Measurements from ENCODE around the gene LRBA.

The LRBA gene

DNA sequence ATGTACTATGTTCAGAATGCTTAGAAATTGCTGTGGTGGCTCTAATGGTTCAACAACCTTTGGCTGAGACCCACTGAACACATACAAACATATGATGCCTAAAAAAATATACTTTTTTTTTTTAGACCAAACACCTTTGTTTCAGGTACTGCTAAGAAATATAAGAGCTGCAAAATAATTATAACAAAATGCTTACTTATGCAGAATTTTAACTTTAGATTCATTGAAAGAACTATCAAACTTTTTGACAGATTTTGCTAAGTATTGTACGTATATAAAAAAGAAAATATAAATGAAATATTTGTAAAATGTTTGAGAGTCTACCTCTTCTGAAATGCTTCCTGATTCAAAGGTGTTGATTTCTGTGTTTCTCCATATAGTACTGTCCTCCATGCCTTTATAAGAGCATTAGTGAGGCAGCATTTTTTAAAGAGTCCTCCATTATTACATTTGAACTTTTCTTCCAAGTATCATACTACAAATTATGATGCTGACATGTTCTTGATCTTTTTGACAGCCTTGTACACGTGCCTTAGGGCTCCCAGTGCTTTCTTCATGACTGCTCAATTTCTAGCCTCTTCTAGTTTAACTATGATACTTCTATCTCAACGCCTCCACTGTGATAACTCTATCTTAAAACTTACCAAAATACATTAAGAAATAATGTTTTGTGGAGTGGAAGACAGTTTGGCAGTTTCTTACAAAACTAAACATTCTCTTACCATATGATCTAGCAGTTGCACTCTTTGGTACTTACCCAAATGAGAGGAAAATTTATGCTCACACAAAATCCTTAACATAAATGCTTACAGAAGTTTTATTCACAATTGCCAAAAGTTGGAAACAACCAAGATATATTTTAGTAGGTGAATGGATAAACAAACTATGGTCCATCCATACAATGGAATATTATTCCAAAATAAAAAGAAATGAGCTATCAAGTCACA is 645.4 kb downstream of the LRBA start:
- DNase-seq (ENCODE audit: extremely low read depth, low read depth): no peak
- TF ChIP-seq, protein P1, sequence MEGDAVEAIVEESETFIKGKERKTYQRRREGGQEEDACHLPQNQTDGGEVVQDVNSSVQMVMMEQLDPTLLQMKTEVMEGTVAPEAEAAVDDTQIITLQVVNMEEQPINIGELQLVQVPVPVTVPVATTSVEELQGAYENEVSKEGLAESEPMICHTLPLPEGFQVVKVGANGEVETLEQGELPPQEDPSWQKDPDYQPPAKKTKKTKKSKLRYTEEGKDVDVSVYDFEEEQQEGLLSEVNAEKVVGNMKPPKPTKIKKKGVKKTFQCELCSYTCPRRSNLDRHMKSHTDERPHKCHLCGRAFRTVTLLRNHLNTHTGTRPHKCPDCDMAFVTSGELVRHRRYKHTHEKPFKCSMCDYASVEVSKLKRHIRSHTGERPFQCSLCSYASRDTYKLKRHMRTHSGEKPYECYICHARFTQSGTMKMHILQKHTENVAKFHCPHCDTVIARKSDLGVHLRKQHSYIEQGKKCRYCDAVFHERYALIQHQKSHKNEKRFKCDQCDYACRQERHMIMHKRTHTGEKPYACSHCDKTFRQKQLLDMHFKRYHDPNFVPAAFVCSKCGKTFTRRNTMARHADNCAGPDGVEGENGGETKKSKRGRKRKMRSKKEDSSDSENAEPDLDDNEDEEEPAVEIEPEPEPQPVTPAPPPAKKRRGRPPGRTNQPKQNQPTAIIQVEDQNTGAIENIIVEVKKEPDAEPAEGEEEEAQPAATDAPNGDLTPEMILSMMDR (IDR thresholded peaks at IDR 0.05; ENCODE audit: low read depth, low read length, missing control alignments): no peak
- no peak overlapping the region for H3K4me3 ChIP-seq (replicated peaks; ENCODE audit: low read depth, low read length)

DNA sequence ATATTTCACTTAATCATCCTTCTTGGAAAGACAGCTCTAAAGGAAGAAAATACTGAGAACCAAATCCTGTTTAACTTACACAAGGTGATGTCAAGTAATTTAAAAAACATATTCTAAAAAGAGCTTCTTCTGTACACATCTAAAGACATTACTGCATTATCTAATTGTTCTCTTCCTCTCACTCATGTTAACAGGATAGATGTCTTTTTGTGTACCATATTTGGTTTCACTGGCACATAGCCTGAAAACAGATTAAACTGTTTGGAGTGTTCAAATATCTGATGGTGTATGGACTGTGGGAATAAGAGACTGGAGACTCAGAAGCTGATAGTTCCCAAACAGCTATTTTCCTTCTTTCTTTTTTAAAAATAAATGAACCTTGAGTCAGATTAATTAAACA is 646.4 kb downstream of the LRBA start:
- no peak for DNase-seq (ENCODE audit: extremely low read depth, low read depth)
- H3K4me3 ChIP-seq (replicated peaks; ENCODE audit: low read depth, low read length): no peak overlapping the region
- TF ChIP-seq, protein P1 (IDR thresholded peaks at IDR 0.05; ENCODE audit: low read depth, low read length, missing control alignments): no peak

DNA sequence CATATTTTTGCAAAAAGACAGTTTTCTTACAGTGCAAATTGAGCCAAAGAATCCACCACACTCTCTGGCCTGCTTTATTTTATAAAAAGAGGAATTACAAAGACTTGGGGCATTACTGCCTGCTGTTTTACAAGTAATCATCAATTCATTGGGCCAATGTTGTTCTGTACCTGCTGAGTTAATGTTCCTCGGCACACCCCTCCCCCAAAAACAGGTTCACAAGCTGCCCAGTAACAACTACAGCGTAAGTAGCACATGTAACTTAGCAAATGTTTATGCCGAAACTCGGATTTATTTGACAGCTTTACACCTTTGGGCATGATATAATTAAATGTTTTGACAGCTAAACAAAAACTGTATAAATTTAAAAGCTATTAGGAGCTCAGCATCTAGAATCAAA is 647.8 kb downstream of the LRBA start:
- TF ChIP-seq, protein P1 (IDR thresholded peaks at IDR 0.05; ENCODE audit: low read depth, low read length, missing control alignments): no peak
- H3K4me3 ChIP-seq (replicated peaks; ENCODE audit: low read depth, low read length): no peak overlapping the region
- DNase-seq (ENCODE audit: extremely low read depth, low read depth): no peak

DNA sequence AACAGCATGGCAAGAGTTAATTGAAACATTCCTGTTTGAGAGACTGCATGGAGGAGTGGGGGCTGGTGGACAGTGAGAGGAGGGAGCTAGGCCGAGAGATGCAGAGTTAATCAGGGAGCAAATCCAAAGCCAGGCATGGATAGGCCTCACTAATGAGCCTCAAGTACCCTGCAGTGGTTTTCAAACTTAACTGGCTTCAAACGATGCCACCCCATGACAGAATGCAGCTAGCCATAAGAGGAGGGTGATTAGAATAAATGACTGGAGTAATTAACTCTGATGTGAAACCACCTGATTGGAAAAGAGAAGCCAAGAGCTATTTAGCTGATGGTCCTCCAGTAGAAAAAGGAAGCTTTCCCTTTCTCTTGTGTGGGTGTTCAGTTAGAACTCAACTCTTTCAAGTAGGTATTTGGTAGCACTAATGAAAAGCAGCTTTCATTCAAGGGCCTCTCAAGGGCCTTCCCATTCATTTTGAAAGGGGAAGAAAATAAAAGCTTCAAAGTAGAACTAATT is 648.5 kb downstream of the LRBA start:
- TF ChIP-seq, protein P1 (IDR thresholded peaks at IDR 0.05; ENCODE audit: low read depth, low read length, missing control alignments): no peak
- H3K4me3 ChIP-seq (replicated peaks; ENCODE audit: low read depth, low read length): no peak overlapping the region
- DNase-seq (ENCODE audit: extremely low read depth, low read depth): no peak

DNA sequence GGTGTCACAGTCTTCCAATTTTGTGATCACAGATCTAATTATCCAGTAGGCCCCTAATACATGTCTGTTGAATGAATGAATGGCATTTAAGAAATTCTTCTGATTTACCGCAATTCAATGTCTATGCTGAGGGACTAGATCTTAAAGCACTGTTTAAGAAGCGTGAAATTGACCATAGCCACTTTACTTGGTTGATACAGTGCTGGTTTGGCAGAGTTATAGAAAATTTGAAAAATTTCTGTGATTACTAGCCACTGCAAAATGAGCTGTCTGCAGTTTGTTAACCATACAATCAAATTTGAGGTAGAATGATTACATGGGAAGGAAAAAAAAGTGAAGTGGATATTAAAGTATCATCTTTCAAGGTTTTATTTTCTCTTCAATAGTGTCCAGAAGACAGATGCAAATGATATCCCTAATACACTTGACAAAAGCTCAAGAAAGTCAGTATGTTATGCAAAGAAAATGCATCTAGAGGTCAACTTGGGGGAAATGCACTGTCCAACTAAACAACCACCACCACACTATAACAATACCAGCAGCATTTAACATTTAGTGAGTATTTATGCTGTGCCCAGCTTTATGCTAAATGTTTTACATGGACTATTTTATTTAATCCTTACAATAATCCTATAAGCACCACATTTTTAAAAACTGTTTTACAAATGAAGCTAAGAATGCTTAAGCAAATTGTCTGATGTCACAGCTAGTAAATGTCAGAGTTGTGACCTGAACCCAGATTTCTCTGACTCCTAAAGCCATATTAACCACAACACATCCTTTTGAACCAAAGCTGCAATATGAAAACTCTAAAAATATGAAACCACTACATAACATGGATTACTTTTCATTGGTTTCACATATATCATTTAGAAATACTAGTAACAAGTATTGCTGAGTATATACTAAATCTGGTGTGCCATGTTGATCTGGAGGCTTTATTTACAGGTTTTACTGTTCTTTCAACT is 651.1 kb downstream of the LRBA start:
- TF ChIP-seq, protein P1 (IDR thresholded peaks at IDR 0.05; ENCODE audit: low read depth, low read length, missing control alignments): no peak

DNA sequence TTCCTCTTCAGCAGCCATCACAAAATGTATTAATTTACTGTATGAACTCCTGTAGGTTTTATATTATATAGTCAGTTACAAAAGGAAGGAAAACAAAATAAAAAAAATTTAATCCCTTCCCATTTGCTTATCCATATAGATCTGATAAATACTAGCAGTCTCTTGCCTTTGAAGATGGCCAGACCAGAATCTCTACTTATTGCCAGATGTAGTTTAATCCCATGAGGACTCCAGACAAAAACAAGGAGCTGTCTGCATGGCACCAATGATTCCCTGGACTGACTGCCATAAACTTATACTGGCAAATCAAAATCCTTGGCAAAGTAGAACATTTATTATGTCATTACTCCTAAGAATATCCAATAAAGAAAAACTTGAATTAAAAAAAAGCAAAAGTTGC is 656.4 kb downstream of the LRBA start:
- H3K4me3 ChIP-seq (replicated peaks; ENCODE audit: low read depth, low read length): no peak overlapping the region
- TF ChIP-seq, protein P1 (IDR thresholded peaks at IDR 0.05; ENCODE audit: low read depth, low read length, missing control alignments): no peak
- DNase-seq (ENCODE audit: extremely low read depth, low read depth): no peak

More for the DNA sequence above, 651.1 kb downstream of the LRBA start:
- no peak for DNase-seq (ENCODE audit: extremely low read depth, low read depth)
- no peak overlapping the region for H3K4me3 ChIP-seq (replicated peaks; ENCODE audit: low read depth, low read length)
